Natural killer cell (primary cell): Measurements from ENCODE around the gene ANKRD61. TPM values are rescaled to one million over a fixed set of nuclear protein-coding genes. Genes with fewer than 3 reads are reported as not detected.
"Not testable (repeated sequence)": the region's sequence is repeated elsewhere in the genome, so short reads cannot be mapped to it uniquely, and the experiment has no call there.

Experiments
- ATAC-seq, 3 donors: fragments of 150-1000 bp in 2 of 3; fragments of 200-7000 bp in 1 of 3; cut with Tn5 transposase; 1 replicate in 1 of 3; 2 replicates in 2 of 3; pipeline ENCODE4 v1.10.0; 2021; ENCODE audit warnings: mild to moderate bottlenecking in 2 of 3, moderate library complexity in 2 of 3
- DNase-seq, 2 donors: peaks; one replicate each; pipeline versions ENCODE4 v3.0.0 to v3.0.0-alpha.2; 2013 to 2021; ENCODE audit warnings: mixed read lengths in 1 of 2
- H3K27ac ChIP-seq: one replicate; pipeline ENCODE4 v1.5.1; 2013; ENCODE audit warnings: mild to moderate bottlenecking, low read length
- H3K27me3 ChIP-seq: one replicate; pipeline ENCODE4 v1.6.1; 2013; ENCODE audit warnings: low read length; ENCODE audit not compliant: control insufficient read depth, insufficient read depth
- H3K36me3 ChIP-seq: one replicate; pipeline ENCODE4 v1.6.1; 2013; ENCODE audit warnings: low read length; ENCODE audit not compliant: control insufficient read depth, insufficient read depth
- H3K4me1 ChIP-seq: one replicate; pipeline ENCODE4 v1.6.1; 2013; ENCODE audit warnings: low read length; ENCODE audit not compliant: control insufficient read depth, insufficient read depth
- H3K4me3 ChIP-seq: one replicate; pipeline ENCODE4 v1.5.1; 2013; ENCODE audit warnings: low read length
- H3K9me3 ChIP-seq: one replicate; pipeline ENCODE4 v1.6.1; 2013; ENCODE audit warnings: low read length; ENCODE audit not compliant: control insufficient read depth, insufficient read depth
- H3K27ac Mint-ChIP-seq, 2 donors: one replicate each; pipeline ENCODE4 v1.8.0; 2022; ENCODE audit warnings: mild to moderate bottlenecking in 2 of 2, mixed read lengths in 2 of 2, moderate library complexity in 1 of 2
- H3K27me3 Mint-ChIP-seq, 2 donors: one replicate each; pipeline ENCODE4 v1.8.0; 2022; ENCODE audit warnings: low read depth in 2 of 2, mixed read lengths in 2 of 2
- H3K36me3 Mint-ChIP-seq: one replicate; pipeline ENCODE4 v1.8.0; 2022; ENCODE audit warnings: mixed read lengths
- H3K4me1 Mint-ChIP-seq, 2 donors: one replicate each; pipeline ENCODE4 v1.8.0; 2022; ENCODE audit warnings: mixed read lengths in 2 of 2
- H3K4me3 Mint-ChIP-seq: one replicate; pipeline ENCODE4 v1.8.0; 2022; ENCODE audit warnings: mild to moderate bottlenecking, moderate library complexity, mixed read lengths
- H3K9me3 Mint-ChIP-seq, 2 donors: one replicate each; pipeline ENCODE4 v1.8.0; 2022; ENCODE audit warnings: mixed read lengths in 2 of 2
- WGBS: methylation state at CpG from one replicate; pipeline ENCODE4 v1.1.7; 2013; ENCODE audit warnings: missing lambda C conversion rate; ENCODE audit not compliant: insufficient coverage; 5-methylcytosine and 5-hydroxymethylcytosine counted together
- intact Hi-C: fragments of 100-400 bp; cut with micrococcal nuclease; formaldehyde crosslinking; loops from one replicate; pipeline ENCODE4 v1.14.2; 2022
- total RNA-seq, 4 donors: library from RNA; stranded (reverse); fragments of 120-200 nt in 1 of 4; gene quantifications; one replicate each; pipeline versions ENCODE4 v1.2.3 to v1.2.4, GENCODE V29; 2013 to 2022
- TF ChIP-seq, protein P1 (sequence below): fragments of 200-600 bp; IDR thresholded peaks from one replicate; pipeline ENCODE4 v1.8.0; 2022; ENCODE audit warnings: antibody characterized with exemption

ANKRD61 gene
- total RNA-seq, 3 donors from 2014 or later (not counting 1 experiment from before 2014, with no cell fraction given): not detected

DNA sequence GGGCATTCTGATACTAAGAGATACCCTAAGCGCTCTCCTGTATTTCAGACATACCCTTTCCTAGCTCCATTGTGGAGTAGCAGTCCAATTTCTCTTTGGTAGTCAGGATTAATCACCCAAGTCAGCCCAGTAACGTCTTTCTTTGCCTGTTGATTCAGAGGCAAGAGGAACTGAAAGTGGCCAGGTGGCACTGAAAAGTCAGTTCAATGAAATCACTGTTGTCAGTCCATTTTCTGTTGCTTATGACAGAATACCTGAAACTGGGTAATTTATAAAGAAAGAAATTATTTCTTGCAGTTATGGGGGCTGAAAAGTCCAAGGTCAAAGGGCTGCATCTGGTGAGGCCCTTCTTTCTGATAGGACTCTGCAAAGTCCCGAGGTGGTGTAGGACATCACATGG, 40.2 kb downstream of the ANKRD61 start:
- DNase-seq (no peak), ATAC-seq (no peak)
- Mint-ChIP-seq H3K9me3 (no peaks in the 10 kb centered on the region), H3K4me1 (no peaks in the 10 kb centered on the region), H3K27me3 (no peaks in the 10 kb centered on the region), H3K27ac (no peak overlapping the region), H3K36me3 (no peaks in the 10 kb centered on the region), H3K4me3 (no peak overlapping the region)
- intact Hi-C loops: no loop called here
- Histone ChIP-seq H3K27me3 (no peaks in the 10 kb centered on the region), H3K9me3 (no peaks in the 10 kb centered on the region), H3K27ac (no peak overlapping the region), H3K4me1 (no peaks in the 10 kb centered on the region), H3K36me3 (no peaks in the 10 kb centered on the region), H3K4me3 (no peak overlapping the region)
- TF ChIP-seq, protein P1, sequence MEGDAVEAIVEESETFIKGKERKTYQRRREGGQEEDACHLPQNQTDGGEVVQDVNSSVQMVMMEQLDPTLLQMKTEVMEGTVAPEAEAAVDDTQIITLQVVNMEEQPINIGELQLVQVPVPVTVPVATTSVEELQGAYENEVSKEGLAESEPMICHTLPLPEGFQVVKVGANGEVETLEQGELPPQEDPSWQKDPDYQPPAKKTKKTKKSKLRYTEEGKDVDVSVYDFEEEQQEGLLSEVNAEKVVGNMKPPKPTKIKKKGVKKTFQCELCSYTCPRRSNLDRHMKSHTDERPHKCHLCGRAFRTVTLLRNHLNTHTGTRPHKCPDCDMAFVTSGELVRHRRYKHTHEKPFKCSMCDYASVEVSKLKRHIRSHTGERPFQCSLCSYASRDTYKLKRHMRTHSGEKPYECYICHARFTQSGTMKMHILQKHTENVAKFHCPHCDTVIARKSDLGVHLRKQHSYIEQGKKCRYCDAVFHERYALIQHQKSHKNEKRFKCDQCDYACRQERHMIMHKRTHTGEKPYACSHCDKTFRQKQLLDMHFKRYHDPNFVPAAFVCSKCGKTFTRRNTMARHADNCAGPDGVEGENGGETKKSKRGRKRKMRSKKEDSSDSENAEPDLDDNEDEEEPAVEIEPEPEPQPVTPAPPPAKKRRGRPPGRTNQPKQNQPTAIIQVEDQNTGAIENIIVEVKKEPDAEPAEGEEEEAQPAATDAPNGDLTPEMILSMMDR: no peak
- 62% methylated on average over 3 of the region's 3 CpGs for WGBS

- Mint-ChIP-seq H3K4me1 (no peaks in the 10 kb centered on the region), H3K9me3 (no peaks in the 10 kb centered on the region), H3K4me3 (no peak overlapping the region), H3K27ac (no peak overlapping the region), H3K36me3 (no peaks in the 10 kb centered on the region), H3K27me3 (no peaks in the 10 kb centered on the region)
- Histone ChIP-seq H3K4me1 (no peaks in the 10 kb centered on the region), H3K4me3 (no peak overlapping the region), H3K27me3 (no peaks in the 10 kb centered on the region), H3K9me3 (no peaks in the 10 kb centered on the region), H3K27ac (no peak overlapping the region), H3K36me3 (no peaks in the 10 kb centered on the region)
- no peak for ATAC-seq
- TF ChIP-seq, protein P1: no peak
- intact Hi-C loops: no loop called here
- no peak for DNase-seq
- WGBS: 93% methylated on average over 8 of the region's 9 CpGs
These were observed 43.6 kb downstream of the ANKRD61 start for GRCh38 chr7:6074612-6075380.

- Histone ChIP-seq H3K36me3 (no peaks in the 10 kb centered on the region), H3K9me3 (no peaks in the 10 kb centered on the region), H3K27me3 (no peaks in the 10 kb centered on the region), H3K27ac (no peak overlapping the region), H3K4me3 (no peak overlapping the region), H3K4me1 (peaks cover 5% of the 10 kb centered on the region)
- Mint-ChIP-seq H3K36me3 (no peaks in the 10 kb centered on the region), H3K27me3 (no peaks in the 10 kb centered on the region), H3K9me3 (no peaks in the 10 kb centered on the region), H3K4me1 (peaks cover 0 to 11% of the 10 kb centered on the region in 2 donors), H3K4me3 (no peak overlapping the region), H3K27ac (no peak overlapping the region)
- 57% methylated on average over 1 of the region's 3 CpGs for WGBS
- no peak for DNase-seq
- intact Hi-C loops: no loop called here
- ATAC-seq: no peak
- TF ChIP-seq, protein P1: no peak
These were observed 47.4 kb downstream of the ANKRD61 start for GRCh38 chr7:6078548-6078947.

GRCh38 chr7:6083047-6083446, 51.9 kb downstream of the ANKRD61 start:
- H3K27ac Mint-ChIP-seq: not testable (repeated sequence)

More at GRCh38 chr7:6083047-6083446, 51.9 kb downstream of the ANKRD61 start:
- 100% methylated on average over 3 of the region's 6 CpGs for WGBS
- H3K27me3 Mint-ChIP-seq, H3K4me1 ChIP-seq, H3K27ac ChIP-seq, H3K27me3 ChIP-seq, H3K36me3 ChIP-seq, intact Hi-C loops, H3K9me3 ChIP-seq, H3K36me3 Mint-ChIP-seq, DNase-seq, ATAC-seq, H3K9me3 Mint-ChIP-seq, H3K4me3 ChIP-seq, H3K4me3 Mint-ChIP-seq: not testable (repeated sequence)
- peaks cover 0 to 11% of the 10 kb centered on the region in 2 donors for H3K4me1 Mint-ChIP-seq

Other genes starting within 250 kb of the ANKRD61 start
- 10 to 100 TPM; 73.6 to 86.6 (median 78.7) TPM for gene RNF216, start 249.7 kb upstream of the ANKRD61 start, total RNA-seq
- gene OCM, start 150.6 kb upstream of the ANKRD61 start, total RNA-seq: under 1 TPM in 2 of 3 donors, not detected in 1; 0.57 to 0.82 TPM
- gene CCZ1, start 132.6 kb upstream of the ANKRD61 start, total RNA-seq: 100 to 1,000 TPM in 2 of 3 donors, 10 to 100 TPM in 1; 81.4 to 114 (median 112) TPM
- not detected for gene RSPH10B, start 60.7 kb upstream of the ANKRD61 start, total RNA-seq
- 10 to 100 TPM; 13.2 to 17.3 (median 15.6) TPM for gene PMS2, start 22.3 kb upstream of the ANKRD61 start, total RNA-seq
- gene AIMP2, start 22.1 kb upstream of the ANKRD61 start, total RNA-seq: 10 to 100 TPM in 1 of 3 donors, 1 to 10 TPM in 2; 7.2 to 11.1 (median 8.1) TPM
- 10 to 100 TPM; 77.8 to 85.7 (median 85.1) TPM for gene EIF2AK1, start 27.8 kb downstream of the ANKRD61 start, total RNA-seq
- gene USP42, start 73.6 kb downstream of the ANKRD61 start, total RNA-seq: 10 to 100 TPM; 29.4 to 38.3 (median 36.0) TPM
- 10 to 100 TPM in 2 of 3 donors, 1 to 10 TPM in 1; 7.7 to 42.6 (median 13.6) TPM for gene CYTH3, start 241.2 kb downstream of the ANKRD61 start, total RNA-seq